ENCODE results near the gene RUSC1.

RUSC1 gene

DNA sequence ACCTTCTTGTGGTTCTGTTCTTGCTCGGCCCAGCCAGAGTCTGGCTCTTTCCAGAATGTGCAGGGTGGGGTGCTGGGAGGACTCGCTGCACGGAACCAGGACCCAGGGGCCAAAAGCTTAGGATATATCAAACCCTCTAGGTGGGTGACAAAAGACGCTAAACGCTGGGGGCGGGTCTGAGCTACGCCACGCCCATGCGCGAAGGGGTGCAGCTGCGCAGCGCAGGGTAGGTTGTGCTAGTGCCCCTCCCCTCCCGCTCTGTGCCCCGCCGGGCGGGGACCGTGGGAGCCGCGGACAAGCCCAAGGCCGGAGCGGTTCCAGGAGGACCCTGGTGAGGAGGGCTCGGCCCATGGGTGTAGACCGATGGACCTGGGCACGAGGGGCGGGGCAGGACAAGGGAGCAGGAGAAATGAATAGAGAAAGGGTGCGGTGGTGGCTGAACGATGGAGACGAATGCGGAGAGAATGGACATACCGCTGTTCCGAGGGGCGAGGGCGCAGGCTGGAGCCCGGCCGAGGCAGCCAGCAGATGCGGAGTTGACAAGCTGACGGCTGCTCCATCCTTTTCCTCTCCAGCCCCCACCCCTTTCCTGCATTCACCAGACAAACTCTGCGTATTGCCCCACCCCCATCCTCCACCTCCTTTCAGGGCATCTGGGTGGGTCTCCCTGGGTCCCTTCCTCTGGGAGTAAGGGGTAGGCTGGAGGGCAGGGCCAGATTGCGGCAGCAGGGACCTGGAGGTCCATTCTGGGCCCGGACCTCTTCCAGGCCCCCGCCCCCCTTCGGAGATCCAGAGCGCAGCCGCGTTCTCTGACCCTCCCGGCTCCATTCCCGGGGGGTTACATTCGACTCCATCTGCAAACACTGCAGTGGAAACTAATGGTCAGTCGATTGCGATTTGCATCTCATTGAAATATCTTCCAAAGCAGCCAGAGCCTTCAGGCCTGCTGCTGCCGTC is at the start of gene RUSC1:
Gene RUSC1 (plus strand): TSS at position 234 of the 957 bp plus-strand sequence. CDS start 880 bp downstream, outside the sequence.
- TF ChIP-seq CTCF (IDR thresholded peaks at IDR 0.05; ENCODE audit: borderline replicate concordance, insufficient read depth, low read depth, low read length), result no peak
- H3K4me3 ChIP-seq (ENCODE audit: low read depth, low read length), result no peak within 1 kb of the TSS

- H3K4me3 ChIP-seq (ENCODE audit: low read depth, low read length), result peak overlapping the region; percentile 87
- no peak for TF ChIP-seq CTCF (IDR thresholded peaks at IDR 0.05; ENCODE audit: borderline replicate concordance, insufficient read depth, low read depth, low read length)
These were observed 48.0 kb upstream of the RUSC1 start for GRCh38 chr1:155272466-155273342.

- TF ChIP-seq CTCF (IDR thresholded peaks at IDR 0.05; ENCODE audit: borderline replicate concordance, insufficient read depth, low read depth, low read length), result no peak
- H3K4me3 ChIP-seq (ENCODE audit: low read depth, low read length), result peak within 1 kb of the TSS; percentile 87
These were observed 47.1 kb upstream of the RUSC1 start, which contains the start of gene CLK2 for GRCh38 chr1:155273343-155274245. TSS of gene CLK2 (minus strand) at chr1:155273504. CDS start at chr1:155270977, 2,527 bp downstream.

- peak; percentile 70 for TF ChIP-seq CTCF (IDR thresholded peaks at IDR 0.05; ENCODE audit: borderline replicate concordance, insufficient read depth, low read depth, low read length)
- H3K4me3 ChIP-seq (ENCODE audit: low read depth, low read length), result peak within 1 kb of the TSS; percentile 64
These were observed 43.4 kb upstream of the RUSC1 start, which contains the start of gene HCN3 for GRCh38 chr1:155277070-155277901. TSS of gene HCN3 (plus strand) at chr1:155277463. CDS start at chr1:155277591, 128 bp downstream.

GRCh38 chr1:155277902-155278688 is 42.6 kb upstream of the RUSC1 start:
- TF ChIP-seq CTCF (IDR thresholded peaks at IDR 0.05; ENCODE audit: borderline replicate concordance, insufficient read depth, low read depth, low read length), result peak; percentile 51
- H3K4me3 ChIP-seq (ENCODE audit: low read depth, low read length), result peak overlapping the region; percentile 64
